Uterus (tissue), 2 donors: ENCODE data around the gene RAB39B.

Source experiments
- POLR2A ChIP-seq, 2 donors: fragments of 450-650 bp; IDR thresholded peaks; one replicate each; pipeline ENCODE4 v1.6.1; 2016; ENCODE audit warnings: antibody characterized with exemption in 2 of 2, mild to moderate bottlenecking in 1 of 2, moderate library complexity in 1 of 2
- TF ChIP-seq, protein P1 (sequence below), 4 experiments: fragments of 200-600 bp in 2 of 4; fragments of 450-650 bp in 2 of 4; sonication (generic) in 2 of 4; IDR thresholded peaks; one replicate each; pipeline ENCODE4 v1.5.1; 2016 to 2019; ENCODE audit warnings: antibody characterized with exemption in 4 of 4, mild to moderate bottlenecking in 2 of 4, moderate library complexity in 1 of 4

DNA sequence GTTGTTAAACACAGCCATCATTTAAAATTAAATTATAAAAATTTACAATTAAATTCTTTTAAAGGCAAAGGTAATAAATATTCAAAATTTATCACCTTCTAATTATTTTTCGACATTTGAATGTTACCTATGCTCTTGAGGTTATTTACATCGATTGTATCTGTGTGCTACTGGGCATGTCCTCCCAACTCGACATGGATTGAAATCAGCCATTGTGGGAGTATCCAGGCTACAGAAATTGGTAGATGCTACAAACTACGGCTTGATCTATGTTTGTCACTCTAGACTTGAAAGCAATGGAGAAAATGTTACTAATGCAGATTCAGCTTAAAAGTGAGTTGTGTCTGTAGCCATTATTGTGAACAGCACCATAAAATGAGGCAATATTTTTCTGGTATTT, 50.6 kb downstream of the RAB39B start:
- TF ChIP-seq POLR2A (IDR thresholded peaks at IDR 0.05) = no peak
- TF ChIP-seq, protein P1, sequence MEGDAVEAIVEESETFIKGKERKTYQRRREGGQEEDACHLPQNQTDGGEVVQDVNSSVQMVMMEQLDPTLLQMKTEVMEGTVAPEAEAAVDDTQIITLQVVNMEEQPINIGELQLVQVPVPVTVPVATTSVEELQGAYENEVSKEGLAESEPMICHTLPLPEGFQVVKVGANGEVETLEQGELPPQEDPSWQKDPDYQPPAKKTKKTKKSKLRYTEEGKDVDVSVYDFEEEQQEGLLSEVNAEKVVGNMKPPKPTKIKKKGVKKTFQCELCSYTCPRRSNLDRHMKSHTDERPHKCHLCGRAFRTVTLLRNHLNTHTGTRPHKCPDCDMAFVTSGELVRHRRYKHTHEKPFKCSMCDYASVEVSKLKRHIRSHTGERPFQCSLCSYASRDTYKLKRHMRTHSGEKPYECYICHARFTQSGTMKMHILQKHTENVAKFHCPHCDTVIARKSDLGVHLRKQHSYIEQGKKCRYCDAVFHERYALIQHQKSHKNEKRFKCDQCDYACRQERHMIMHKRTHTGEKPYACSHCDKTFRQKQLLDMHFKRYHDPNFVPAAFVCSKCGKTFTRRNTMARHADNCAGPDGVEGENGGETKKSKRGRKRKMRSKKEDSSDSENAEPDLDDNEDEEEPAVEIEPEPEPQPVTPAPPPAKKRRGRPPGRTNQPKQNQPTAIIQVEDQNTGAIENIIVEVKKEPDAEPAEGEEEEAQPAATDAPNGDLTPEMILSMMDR (IDR thresholded peaks at IDR 0.05) = no peak
